ENCODE measurements around the gene MSI2.

The MSI2 gene

GRCh38 chr17:57363580-57363979, 107.3 kb downstream of the MSI2 start:
- Mint-ChIP-seq H3K4me3 (no peak overlapping the region), H3K4me1 (peaks cover 39% of the 10 kb centered on the region), H3K27me3 (no peaks in the 10 kb centered on the region), H3K27ac (no peak overlapping the region), H3K9me3 (no peaks in the 10 kb centered on the region), H3K36me3 (peaks cover 5% of the 10 kb centered on the region)
- ATAC-seq: no peak

GRCh38 chr17:57363998-57364643, 107.8 kb downstream of the MSI2 start:
- H3K4me1 Mint-ChIP-seq: peaks cover 39% of the 10 kb centered on the region
- no peak overlapping the region for H3K4me3 Mint-ChIP-seq
- no peak for ATAC-seq

GRCh38 chr17:57365420-57365819, 109.1 kb downstream of the MSI2 start:
- H3K27ac Mint-ChIP-seq: no peak overlapping the region
- no peak for ATAC-seq
- H3K9me3 Mint-ChIP-seq: no peaks in the 10 kb centered on the region
- peaks cover 45% of the 10 kb centered on the region for H3K4me1 Mint-ChIP-seq
- H3K27me3 Mint-ChIP-seq: no peaks in the 10 kb centered on the region
- peaks cover 5% of the 10 kb centered on the region for H3K36me3 Mint-ChIP-seq
- H3K4me3 Mint-ChIP-seq: no peak overlapping the region

More at GRCh38 chr17:57363998-57364643, 107.8 kb downstream of the MSI2 start:
- H3K36me3 Mint-ChIP-seq: peaks cover 5% of the 10 kb centered on the region
- no peaks in the 10 kb centered on the region for H3K9me3 Mint-ChIP-seq
- H3K27ac Mint-ChIP-seq: no peak overlapping the region
- no peaks in the 10 kb centered on the region for H3K27me3 Mint-ChIP-seq

DNA sequence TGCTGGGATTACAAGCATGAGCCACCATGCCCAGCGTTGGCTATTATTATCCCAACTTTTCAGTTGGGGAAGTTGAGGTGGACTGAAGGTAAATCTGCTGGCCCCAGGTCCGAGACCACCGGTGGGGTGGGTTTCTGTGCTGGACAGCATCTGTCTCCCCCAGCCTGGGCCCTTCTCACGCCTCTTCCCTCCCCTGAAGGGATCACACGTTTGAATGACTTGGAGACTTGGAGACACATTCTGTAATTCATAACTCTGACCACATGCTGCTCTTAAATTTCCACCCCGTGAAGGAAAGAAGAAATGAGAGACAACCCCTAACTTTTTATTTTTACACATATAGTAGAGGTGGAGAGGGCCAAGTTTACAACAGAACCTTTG, 109.8 kb downstream of the MSI2 start:
- no peak for ATAC-seq
- Mint-ChIP-seq H3K27me3 (no peaks in the 10 kb centered on the region), H3K9me3 (no peaks in the 10 kb centered on the region), H3K4me1 (peaks cover 45% of the 10 kb centered on the region), H3K4me3 (no peak overlapping the region), H3K36me3 (peaks cover 5% of the 10 kb centered on the region), H3K27ac (peak overlapping the region; percentile 56)

DNA sequence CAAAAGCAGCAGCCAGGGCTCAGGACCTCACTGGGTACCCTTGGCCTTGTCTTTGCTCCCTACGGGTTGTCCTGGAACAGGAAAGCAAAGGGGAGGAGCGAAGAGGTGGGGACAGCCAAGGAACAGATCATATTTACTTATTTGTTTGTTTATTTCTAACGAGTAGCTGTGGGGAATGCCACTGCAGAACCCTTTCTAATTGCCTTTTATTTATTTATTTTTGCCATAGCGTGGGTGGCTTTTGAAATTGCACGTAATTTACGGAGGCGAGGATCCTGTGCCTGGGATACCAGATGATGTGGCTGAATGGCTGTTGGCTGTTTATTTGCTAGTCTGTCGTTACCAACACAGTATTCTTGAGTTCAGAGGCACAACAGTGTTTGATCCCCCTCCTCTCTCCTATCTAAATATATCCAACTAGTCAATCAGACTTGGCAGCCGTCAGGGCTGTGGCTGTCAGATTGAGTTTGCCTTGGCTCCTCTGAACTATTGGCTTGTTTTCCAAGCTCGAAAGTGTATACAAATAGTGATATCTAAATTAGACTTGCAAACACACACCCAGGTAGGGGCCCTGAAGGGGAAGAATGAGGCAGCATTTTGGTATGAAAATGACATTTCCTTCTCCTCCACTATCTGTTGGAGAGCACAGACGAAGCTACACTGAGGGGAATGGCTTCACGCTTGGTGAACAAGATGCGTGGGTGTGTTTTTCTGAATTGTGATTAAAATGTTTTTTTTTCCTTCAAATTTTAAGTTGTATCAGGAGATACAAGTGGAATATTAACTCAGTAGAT, 110.4 kb downstream of the MSI2 start:
- H3K36me3 Mint-ChIP-seq: peaks cover 5% of the 10 kb centered on the region
- peaks cover 45% of the 10 kb centered on the region for H3K4me1 Mint-ChIP-seq
- peak overlapping the region; percentile 56 for H3K27ac Mint-ChIP-seq
- no peak overlapping the region for H3K4me3 Mint-ChIP-seq
- no peaks in the 10 kb centered on the region for H3K9me3 Mint-ChIP-seq
- H3K27me3 Mint-ChIP-seq: no peaks in the 10 kb centered on the region
- ATAC-seq: no peak

DNA sequence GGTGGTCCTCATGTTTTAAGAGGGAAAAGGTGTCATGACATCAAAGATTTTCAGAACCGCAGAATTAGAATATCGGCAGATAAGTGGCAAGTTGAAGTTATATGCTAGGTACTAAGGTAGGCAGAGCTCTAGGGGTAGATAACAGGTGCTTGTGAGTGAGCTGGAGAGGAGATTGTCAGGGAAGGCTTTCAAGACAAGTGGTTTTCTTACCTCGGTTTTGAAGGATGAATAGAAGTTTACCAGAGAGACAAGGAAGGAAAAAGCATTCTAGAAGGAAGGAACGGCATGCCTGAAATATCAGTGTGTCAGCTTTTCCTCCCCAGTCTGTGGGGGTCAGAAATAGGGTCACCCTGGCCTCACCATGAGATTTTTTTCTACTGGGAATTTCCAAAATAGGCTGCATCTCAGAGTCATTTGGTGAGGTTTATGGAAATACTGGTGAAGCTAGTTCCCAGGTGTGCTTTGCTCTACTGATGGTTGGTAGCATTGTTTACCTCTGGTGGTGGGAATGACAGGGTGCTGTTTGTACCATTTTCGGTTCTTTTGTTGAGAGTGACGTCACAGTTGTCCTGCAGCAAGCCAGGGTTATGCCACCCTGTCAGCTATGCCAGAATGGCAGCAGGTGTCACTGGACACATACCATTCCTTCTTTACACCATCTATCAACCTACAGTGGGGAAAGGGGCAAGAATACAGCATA, 112.5 kb downstream of the MSI2 start:
- H3K27ac Mint-ChIP-seq: peak overlapping the region; percentile 56
- no peak for ATAC-seq
- H3K27me3 Mint-ChIP-seq: no peaks in the 10 kb centered on the region
- peaks cover 11% of the 10 kb centered on the region for H3K36me3 Mint-ChIP-seq
- H3K4me1 Mint-ChIP-seq: peaks cover 45% of the 10 kb centered on the region
- H3K4me3 Mint-ChIP-seq: no peak overlapping the region
- peaks cover 2% of the 10 kb centered on the region for H3K9me3 Mint-ChIP-seq

GRCh38 chr17:57369509-57369945, 113.2 kb downstream of the MSI2 start:
- no peak overlapping the region for H3K4me3 Mint-ChIP-seq
- H3K36me3 Mint-ChIP-seq: peaks cover 18% of the 10 kb centered on the region
- no peak for ATAC-seq
- peaks cover 3% of the 10 kb centered on the region for H3K9me3 Mint-ChIP-seq
- H3K27me3 Mint-ChIP-seq: no peaks in the 10 kb centered on the region
- H3K4me1 Mint-ChIP-seq: peaks cover 45% of the 10 kb centered on the region
- peak overlapping the region; percentile 56 for H3K27ac Mint-ChIP-seq

DNA sequence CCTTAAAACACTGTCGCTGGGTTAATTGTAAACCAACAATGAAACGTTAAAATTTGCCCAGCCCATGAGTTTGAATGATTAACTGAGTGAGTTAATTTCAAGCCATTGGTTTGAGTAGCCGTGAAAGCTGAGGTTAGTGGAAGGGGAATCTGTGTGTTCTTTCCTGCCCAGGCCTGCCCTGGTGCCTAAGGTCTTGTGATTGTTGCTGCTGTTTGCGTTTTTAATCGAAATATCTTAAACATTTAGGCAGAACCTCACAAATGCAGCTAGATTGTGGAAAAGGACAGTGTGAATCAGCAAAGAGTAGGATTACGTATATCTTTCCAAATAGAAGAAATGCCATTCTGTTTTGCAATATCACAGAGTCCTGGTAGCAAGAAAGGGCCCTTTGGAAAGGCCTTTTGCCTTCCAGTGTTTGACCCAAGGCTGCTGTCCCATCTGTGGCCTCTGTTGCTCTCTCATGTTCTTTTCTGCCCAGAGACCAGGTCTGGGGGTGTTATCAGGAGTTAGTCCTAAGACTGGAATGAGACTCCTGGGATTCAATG, 113.8 kb downstream of the MSI2 start:
- Mint-ChIP-seq H3K4me1 (peaks cover 43% of the 10 kb centered on the region), H3K27ac (no peak overlapping the region), H3K4me3 (no peak overlapping the region), H3K36me3 (peaks cover 23% of the 10 kb centered on the region), H3K27me3 (no peaks in the 10 kb centered on the region), H3K9me3 (peaks cover 3% of the 10 kb centered on the region)
- ATAC-seq: no peak

GRCh38 chr17:57370619-57371018, 114.3 kb downstream of the MSI2 start:
- no peak overlapping the region for H3K4me3 Mint-ChIP-seq
- no peak for ATAC-seq
- H3K27ac Mint-ChIP-seq: no peak overlapping the region
- peaks cover 3% of the 10 kb centered on the region for H3K9me3 Mint-ChIP-seq
- H3K36me3 Mint-ChIP-seq: peaks cover 28% of the 10 kb centered on the region
- peaks cover 38% of the 10 kb centered on the region for H3K4me1 Mint-ChIP-seq
- H3K27me3 Mint-ChIP-seq: no peaks in the 10 kb centered on the region

DNA sequence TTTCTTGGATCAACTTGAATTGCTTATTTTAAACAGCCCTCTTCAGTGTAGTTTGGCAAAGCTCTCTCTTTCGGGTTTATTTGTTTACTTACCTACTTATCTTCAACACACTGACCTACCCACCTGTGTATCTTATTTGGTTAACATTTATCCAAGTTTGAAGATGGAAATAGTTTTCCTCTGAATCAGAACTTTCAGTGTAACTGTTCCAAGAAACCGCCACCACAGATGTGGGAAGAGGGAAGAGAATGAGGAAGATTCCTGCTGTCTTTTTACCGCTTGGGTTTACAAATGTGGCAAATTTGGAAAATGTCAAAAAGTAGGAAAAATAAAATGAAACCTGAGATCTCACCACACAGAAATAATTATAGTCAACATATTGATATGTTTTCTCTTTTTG, 115.8 kb downstream of the MSI2 start:
- peaks cover 23% of the 10 kb centered on the region for H3K4me1 Mint-ChIP-seq
- peaks cover 30% of the 10 kb centered on the region for H3K36me3 Mint-ChIP-seq
- no peak overlapping the region for H3K27ac Mint-ChIP-seq
- H3K4me3 Mint-ChIP-seq: no peak overlapping the region
- ATAC-seq: no peak
- no peaks in the 10 kb centered on the region for H3K27me3 Mint-ChIP-seq
- peaks cover 3% of the 10 kb centered on the region for H3K9me3 Mint-ChIP-seq

DNA sequence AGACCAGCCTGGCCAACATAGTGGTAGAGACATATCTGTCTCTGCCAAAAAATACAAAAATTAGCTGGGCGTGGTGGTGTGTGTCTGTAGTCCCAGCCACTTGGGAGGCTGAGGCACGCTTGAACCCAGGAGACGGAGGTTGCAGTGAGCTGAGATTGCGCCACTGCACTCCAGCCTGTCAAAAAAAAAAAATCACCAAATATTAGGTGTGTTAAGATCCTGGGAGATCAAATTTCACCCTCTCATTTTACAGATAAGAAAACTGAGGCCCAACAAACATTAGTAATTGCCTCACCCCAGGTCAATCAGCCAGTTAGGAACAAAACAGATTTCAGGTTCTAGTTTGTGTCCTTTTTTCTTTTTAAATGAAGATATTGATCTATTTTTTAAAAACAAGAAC, 116.7 kb downstream of the MSI2 start:
- H3K27me3 Mint-ChIP-seq: no peaks in the 10 kb centered on the region

DNA sequence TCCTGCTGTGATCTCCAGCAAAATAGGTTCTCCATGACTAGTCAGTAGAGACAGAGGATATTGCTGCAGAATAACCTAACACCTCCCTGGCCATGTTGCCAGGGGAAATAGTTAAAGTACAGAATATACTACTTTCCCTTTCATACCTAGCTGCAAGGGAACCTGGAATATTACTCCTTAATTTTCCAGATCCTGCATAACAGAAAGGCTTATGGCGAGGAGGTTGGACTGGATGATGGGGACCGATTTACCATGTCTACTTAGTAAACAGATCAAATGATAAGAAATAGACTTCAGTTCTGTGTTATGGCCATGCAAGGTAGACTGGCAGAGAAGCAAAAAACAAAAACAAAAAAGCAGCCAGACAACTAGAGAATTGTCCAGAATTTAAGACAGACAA, 117.4 kb downstream of the MSI2 start:
- peaks cover 30% of the 10 kb centered on the region for H3K36me3 Mint-ChIP-seq
- no peaks in the 10 kb centered on the region for H3K27me3 Mint-ChIP-seq
- H3K27ac Mint-ChIP-seq: no peak overlapping the region
- H3K4me1 Mint-ChIP-seq: peaks cover 9% of the 10 kb centered on the region
- H3K9me3 Mint-ChIP-seq: peaks cover 3% of the 10 kb centered on the region
- no peak overlapping the region for H3K4me3 Mint-ChIP-seq
- no peak for ATAC-seq

More for the DNA sequence above, 116.7 kb downstream of the MSI2 start:
- ATAC-seq: no peak
- Mint-ChIP-seq H3K4me1 (peaks cover 15% of the 10 kb centered on the region), H3K9me3 (peaks cover 3% of the 10 kb centered on the region), H3K27ac (no peak overlapping the region), H3K4me3 (no peak overlapping the region), H3K36me3 (peaks cover 30% of the 10 kb centered on the region)

- H3K4me3 Mint-ChIP-seq: no peak overlapping the region
- no peak for ATAC-seq
- no peaks in the 10 kb centered on the region for H3K27me3 Mint-ChIP-seq
- H3K27ac Mint-ChIP-seq: no peak overlapping the region
- peaks cover 38% of the 10 kb centered on the region for H3K36me3 Mint-ChIP-seq
- peaks cover 9% of the 10 kb centered on the region for H3K4me1 Mint-ChIP-seq
- H3K9me3 Mint-ChIP-seq: peaks cover 3% of the 10 kb centered on the region
Observed at GRCh38 chr17:57375040-57375769, 118.9 kb downstream of the MSI2 start.

GRCh38 chr17:57375770-57376225, 119.5 kb downstream of the MSI2 start:
- Mint-ChIP-seq H3K9me3 (peaks cover 3% of the 10 kb centered on the region), H3K4me1 (peaks cover 9% of the 10 kb centered on the region), H3K27me3 (no peaks in the 10 kb centered on the region), H3K4me3 (no peak overlapping the region), H3K36me3 (peaks cover 38% of the 10 kb centered on the region), H3K27ac (no peak overlapping the region)
- no peak for ATAC-seq

DNA sequence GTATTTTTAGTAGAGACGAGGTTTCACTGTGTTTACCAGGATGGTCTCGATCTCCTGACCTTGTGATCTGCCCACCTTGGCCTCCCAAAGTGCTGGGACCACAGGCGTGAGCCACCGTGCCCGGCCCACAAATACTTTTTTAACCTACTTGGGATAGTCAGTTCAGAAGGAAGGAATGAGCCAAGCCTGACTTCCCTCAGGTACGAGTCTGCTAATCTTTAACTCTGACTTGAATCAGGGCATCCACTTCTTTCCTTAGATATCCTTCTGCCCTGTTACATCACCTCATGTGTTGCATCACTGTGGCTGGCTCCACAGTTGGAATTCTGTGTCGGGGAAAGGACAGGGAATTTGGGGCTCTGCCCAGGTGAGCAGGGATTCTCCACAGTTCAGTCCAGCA, 120.8 kb downstream of the MSI2 start:
- Mint-ChIP-seq H3K4me3 (no peak overlapping the region), H3K27me3 (no peaks in the 10 kb centered on the region), H3K9me3 (peaks cover 3% of the 10 kb centered on the region), H3K4me1 (peaks cover 9% of the 10 kb centered on the region), H3K36me3 (peaks cover 40% of the 10 kb centered on the region), H3K27ac (no peak overlapping the region)
- ATAC-seq: no peak

Data from stimulated activated memory B cell treated with anti-CD40 and anti-IgM and Interleukin-4, amounts not matched to agents 10 μg/mL and 1 μg/mL and 100 μg/mL, for 72 hours (primary cell).